ENCODE results near the gene DLG1. TPM values are rescaled to one million over a fixed set of nuclear protein-coding genes. Genes with fewer than 3 reads are reported as not detected.

Gene DLG1
- total RNA-seq, result 100 to 1,000 TPM in 3 of 5 donors, 10 to 100 TPM in 2; 89.9 to 173 (median 147) TPM
- polyA plus RNA-seq, result 10 to 100 TPM; 17.9 to 26.9 (median 23.7) TPM
- long read RNA-seq, donor 1, partial matches to known transcripts, result 0 of 1 reads
- long read RNA-seq, donor 1, other reads (novel, unspliced or antisense), result 0 of 1 reads
- long read RNA-seq, donor 2, result 0 reads
- long read RNA-seq, donor 3, partial matches to known transcripts, result 0 of 2 reads
- long read RNA-seq, donor 3, other reads (novel, unspliced or antisense), result 0 of 2 reads
- long read RNA-seq, donor 4, full-length matches to known transcripts, result 1 of 1 reads
- long read RNA-seq, donor 4, partial matches to known transcripts, result 0 of 1 reads
- long read RNA-seq, donor 4, other reads (novel, unspliced or antisense), result 0 of 1 reads
- long read RNA-seq, donor 5, partial matches to known transcripts, result 0 of 3 reads
- long read RNA-seq, donor 5, other reads (novel, unspliced or antisense), result 0 of 3 reads
- long read RNA-seq, donor 6, result 0 reads
- long read RNA-seq, donor 7, partial matches to known transcripts, result 0 of 1 reads
- long read RNA-seq, donor 7, other reads (novel, unspliced or antisense), result 0 of 1 reads
- long read RNA-seq, donor 8, partial matches to known transcripts, result 0 of 1 reads
- long read RNA-seq, donor 8, other reads (novel, unspliced or antisense), result 0 of 1 reads
- long read RNA-seq, donor 9, partial matches to known transcripts, result 0 of 1 reads
- long read RNA-seq, donor 9, other reads (novel, unspliced or antisense), result 0 of 1 reads
- long read RNA-seq, donor 10, partial matches to known transcripts, result 0 of 1 reads
- long read RNA-seq, donor 10, other reads (novel, unspliced or antisense), result 0 of 1 reads

- Histone ChIP-seq H3K27me3 (no peaks in the 10 kb centered on the region), H3K27ac (peak within 1 kb of the TSS; percentile 92 to 97 (median 94)), H3K9me3 (no peaks in the 10 kb centered on the region), H3K36me3 (peaks cover 0 to 5% (median 0%) of the 10 kb centered on the region in 4 donors), H3K4me3 (peak within 1 kb of the TSS; percentile 70 to 99 (median 95)), H3K4me1 (peaks cover 15 to 64% (median 44%) of the 10 kb centered on the region in 4 donors)
- DNase-seq, result peak; percentile 95 to 96
- TF ChIP-seq POLR2A (IDR thresholded peaks at IDR 0.05) (peak in 1 of 4 donors; percentile 63), CTCF (IDR thresholded peaks at IDR 0.05) (no peak), POLR2AphosphoS5 (IDR thresholded peaks at IDR 0.05) (peak in 2 of 3 donors; percentile 64 to 76), EP300 (IDR thresholded peaks at IDR 0.05) (no peak)
- 0% methylated on average over 9 to 29 of the region's 29 CpGs for WGBS, 5 donors
- intact Hi-C loops (cut with DNase I; ENCODE audit: low total_unique reads), result no loop called here
Observed at GRCh38 chr3:197298341-197298944, at the start of gene DLG1. Gene DLG1 (minus strand): TSS chr3:197298612. CDS start chr3:197297204, 1,408 bp downstream.

GRCh38 chr3:197348014-197348413 lies 49.6 kb upstream of the DLG1 start:
- Histone ChIP-seq H3K27me3 (no peaks in the 10 kb centered on the region), H3K4me1 (peaks cover 0 to 14% (median 10%) of the 10 kb centered on the region in 4 donors), H3K27ac (no peak overlapping the region), H3K36me3 (no peaks in the 10 kb centered on the region), H3K9me3 (no peaks in the 10 kb centered on the region), H3K4me3 (no peak overlapping the region)
- TF ChIP-seq POLR2A (IDR thresholded peaks at IDR 0.05), result no peak
- no peak for TF ChIP-seq CTCF (IDR thresholded peaks at IDR 0.05)
- TF ChIP-seq EP300 (IDR thresholded peaks at IDR 0.05), result no peak
- TF ChIP-seq POLR2AphosphoS5 (IDR thresholded peaks at IDR 0.05), result no peak
- intact Hi-C loops (cut with DNase I; ENCODE audit: low total_unique reads), result no loop called here
- 92 to 97% (median 96%) methylated on average over 6 of the region's 6 CpGs for WGBS, 5 donors
- DNase-seq, result no peak

DNA sequence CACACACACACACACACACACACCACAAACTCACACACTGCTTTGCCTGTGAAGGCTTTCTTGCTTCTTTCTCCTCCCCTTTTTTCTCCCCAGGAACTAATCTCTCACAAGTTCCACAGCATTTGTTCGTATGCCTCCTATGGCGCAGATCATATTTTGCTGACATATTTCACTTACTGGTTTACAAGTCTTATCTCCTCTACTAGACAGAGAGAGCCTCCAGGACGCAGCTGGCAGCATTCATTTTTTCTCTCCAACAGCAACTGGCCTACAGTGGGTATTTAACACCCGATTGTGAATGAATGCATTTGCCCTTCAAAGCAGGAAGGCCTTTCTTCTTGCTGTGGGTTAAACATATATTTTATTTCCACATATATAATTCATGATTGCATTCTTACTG lies 47.0 kb upstream of the DLG1 start:
- H3K27ac ChIP-seq, result no peak overlapping the region
- TF ChIP-seq POLR2AphosphoS5 (IDR thresholded peaks at IDR 0.05), result no peak
- no peak for TF ChIP-seq EP300 (IDR thresholded peaks at IDR 0.05)
- no peak for TF ChIP-seq POLR2A (IDR thresholded peaks at IDR 0.05)
- TF ChIP-seq CTCF (IDR thresholded peaks at IDR 0.05), result no peak
- H3K4me3 ChIP-seq, result no peak overlapping the region
- no peaks in the 10 kb centered on the region for H3K36me3 ChIP-seq
- no peak for DNase-seq
- intact Hi-C loops (cut with DNase I; ENCODE audit: low total_unique reads), result no loop called here
- no peaks in the 10 kb centered on the region for H3K4me1 ChIP-seq
- H3K27me3 ChIP-seq, result no peaks in the 10 kb centered on the region
- no peaks in the 10 kb centered on the region for H3K9me3 ChIP-seq
- 72 to 83% (median 75%) methylated on average over 4 of the region's 4 CpGs for WGBS, 5 donors

Data from stomach (tissue), 19 donors.